Bronchial epithelial cell (primary cell): Measurements from ENCODE around the gene APP. TPM values are rescaled to one million over a fixed set of nuclear protein-coding genes. Genes with fewer than 3 reads are reported as not detected.

Experiments used
- DNase-seq: peaks from one replicate; pipeline ENCODE4 v3.0.0-alpha.2; 2010; ENCODE audit warnings: low read depth
- FAIRE-seq: peaks from 2 replicates; lab custom pipeline; 2011; peaks lifted over from hg19 to GRCh38; lab: Jason Lieb, UNC
- H3K27me3 ChIP-seq: 2 replicates; pipeline ENCODE4 v1.5.1; 2011; ENCODE audit warnings: low read length; ENCODE audit not compliant: control insufficient read depth, insufficient read depth
- H3K36me3 ChIP-seq: 2 replicates; pipeline ENCODE4 v1.5.1; 2011; ENCODE audit warnings: low read length; ENCODE audit not compliant: control insufficient read depth, insufficient read depth
- H3K4me3 ChIP-seq: 2 replicates; pipeline ENCODE4 v1.5.1; 2011; ENCODE audit warnings: mild to moderate bottlenecking, low read depth, low read length, control low read depth
- CTCF ChIP-seq: IDR thresholded peaks from 2 replicates; pipeline ENCODE4 v1.5.1; 2011; ENCODE audit warnings: mild to moderate bottlenecking, moderate library complexity, low read length, control low read depth, inconsistent platforms; ENCODE audit not compliant: insufficient read depth, severe bottlenecking
- total RNA-seq: library from RNA; depleted of rRNA; stranded (reverse); fragments of >200 nt; gene quantifications from 2 replicates; pipeline ENCODE4 v1.2.1, GENCODE V29; 2014

The APP gene
- total RNA-seq, 1 donor from 2014 or later: 745 TPM

DNA sequence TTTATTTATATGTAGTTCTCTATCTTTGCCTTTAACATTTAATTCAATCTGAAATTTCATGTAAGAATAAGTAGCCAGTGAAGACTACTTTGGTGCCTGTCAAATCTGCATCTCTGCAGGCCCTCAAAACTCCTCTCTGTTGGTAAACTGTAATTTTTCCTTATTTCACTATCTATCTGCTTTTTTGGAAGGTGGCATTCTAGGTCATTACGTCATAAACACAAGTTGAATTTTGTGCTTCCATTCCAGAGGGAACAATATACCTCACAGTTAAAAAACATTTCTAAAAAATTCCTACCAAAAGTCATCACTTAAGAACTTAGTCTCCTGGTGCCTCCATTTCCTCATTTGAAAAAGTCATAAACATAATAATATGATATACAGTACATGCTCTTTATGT, 259.8 kb downstream of the APP start:
- Histone ChIP-seq H3K4me3 (no peak overlapping the region), H3K36me3 (peaks cover 4% of the 10 kb centered on the region), H3K27me3 (no peaks in the 10 kb centered on the region)
- DNase-seq (no peak), FAIRE-seq (no peak)
- no peak for TF ChIP-seq CTCF

- no peak for TF ChIP-seq CTCF
- DNase-seq (no peak), FAIRE-seq (no peak)
- H3K36me3 ChIP-seq: peaks cover 7% of the 10 kb centered on the region
- no peak overlapping the region for H3K4me3 ChIP-seq
- H3K27me3 ChIP-seq: no peaks in the 10 kb centered on the region
Observed at GRCh38 chr21:25909341-25909740, 261.2 kb downstream of the APP start.

DNA sequence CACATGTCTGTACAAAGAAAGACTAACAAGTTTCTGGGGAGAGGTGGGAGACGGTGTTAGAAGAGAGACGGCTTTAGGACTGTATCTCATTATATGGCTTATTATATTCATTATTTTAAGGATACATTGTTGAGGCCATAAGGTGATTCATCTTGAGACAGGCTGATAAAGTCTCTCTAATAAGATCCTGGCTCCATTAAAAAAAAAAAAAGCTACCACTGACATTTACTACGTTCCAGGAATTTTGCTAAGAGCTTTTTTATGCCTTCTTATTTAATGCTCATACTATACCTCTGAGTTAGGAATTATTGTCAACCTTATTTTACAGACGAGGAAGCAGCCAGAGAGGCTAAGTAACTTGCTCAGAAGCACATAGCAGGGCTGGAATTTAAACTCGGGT, 262.1 kb downstream of the APP start:
- no peak for TF ChIP-seq CTCF
- Histone ChIP-seq H3K27me3 (no peaks in the 10 kb centered on the region), H3K4me3 (no peak overlapping the region), H3K36me3 (peaks cover 7% of the 10 kb centered on the region)
- no peak for DNase-seq
- FAIRE-seq: no peak

- DNase-seq: no peak
- no peak for TF ChIP-seq CTCF
- Histone ChIP-seq H3K27me3 (no peaks in the 10 kb centered on the region), H3K4me3 (no peak overlapping the region), H3K36me3 (peaks cover 8% of the 10 kb centered on the region)
- FAIRE-seq: no peak
Observed at GRCh38 chr21:25907573-25908275, 262.8 kb downstream of the APP start.

GRCh38 chr21:25906587-25906986, 264.0 kb downstream of the APP start:
- FAIRE-seq (no peak), DNase-seq (no peak)
- Histone ChIP-seq H3K4me3 (no peak overlapping the region), H3K27me3 (no peaks in the 10 kb centered on the region), H3K36me3 (peaks cover 6% of the 10 kb centered on the region)
- TF ChIP-seq CTCF: no peak

DNA sequence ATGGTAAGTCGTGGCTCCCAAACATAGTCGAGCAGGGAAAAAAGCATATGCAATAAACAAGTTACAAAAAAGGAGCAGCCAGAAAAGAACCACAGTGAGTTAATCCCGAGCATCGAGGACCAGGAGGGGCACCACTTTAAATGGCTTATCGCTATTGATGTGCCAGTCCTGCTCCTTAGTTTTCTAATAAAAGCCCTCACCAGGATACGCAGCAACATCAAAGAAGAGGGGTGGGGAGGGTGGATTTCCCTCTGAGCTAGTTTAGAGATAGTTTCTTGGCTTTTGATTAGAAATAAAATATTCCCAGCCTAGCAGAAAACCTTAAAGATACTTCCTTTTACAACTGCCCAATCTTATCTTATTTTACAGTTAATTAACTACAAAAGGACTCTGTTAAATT, 265.4 kb downstream of the APP start:
- FAIRE-seq (no peak), DNase-seq (no peak)
- peaks cover 7% of the 10 kb centered on the region for H3K36me3 ChIP-seq
- H3K4me3 ChIP-seq: no peak overlapping the region
- H3K27me3 ChIP-seq: no peaks in the 10 kb centered on the region
- TF ChIP-seq CTCF: no peak
